Skin epidermis (tissue), 12 donors: ENCODE data around the gene CTRL.
A peak's percentile ranks its signal among the peaks of the same experiment; 100 is the strongest.
"Not testable (repeated sequence)": the region's sequence is repeated elsewhere in the genome, so short reads cannot be mapped to it uniquely, and the experiment has no call there.

ENCODE experiments used
- H3K27ac ChIP-seq, 21 experiments: fragments of 200-600 bp; sonication (generic) in 11 of 21; one replicate each; pipeline ENCODE4 v1.5.0; 2020; ENCODE audit warnings: mild to moderate bottlenecking in 3 of 21, inconsistent platforms in 2 of 21, moderate library complexity in 2 of 21
- H3K4me3 ChIP-seq, 7 experiments: fragments of 200-600 bp; sonication (generic) in 2 of 7; one replicate each; pipeline ENCODE4 v1.5.0; 2020; ENCODE audit warnings: inconsistent platforms in 2 of 7, mild to moderate bottlenecking in 2 of 7, moderate library complexity in 1 of 7

Gene CTRL

DNA sequence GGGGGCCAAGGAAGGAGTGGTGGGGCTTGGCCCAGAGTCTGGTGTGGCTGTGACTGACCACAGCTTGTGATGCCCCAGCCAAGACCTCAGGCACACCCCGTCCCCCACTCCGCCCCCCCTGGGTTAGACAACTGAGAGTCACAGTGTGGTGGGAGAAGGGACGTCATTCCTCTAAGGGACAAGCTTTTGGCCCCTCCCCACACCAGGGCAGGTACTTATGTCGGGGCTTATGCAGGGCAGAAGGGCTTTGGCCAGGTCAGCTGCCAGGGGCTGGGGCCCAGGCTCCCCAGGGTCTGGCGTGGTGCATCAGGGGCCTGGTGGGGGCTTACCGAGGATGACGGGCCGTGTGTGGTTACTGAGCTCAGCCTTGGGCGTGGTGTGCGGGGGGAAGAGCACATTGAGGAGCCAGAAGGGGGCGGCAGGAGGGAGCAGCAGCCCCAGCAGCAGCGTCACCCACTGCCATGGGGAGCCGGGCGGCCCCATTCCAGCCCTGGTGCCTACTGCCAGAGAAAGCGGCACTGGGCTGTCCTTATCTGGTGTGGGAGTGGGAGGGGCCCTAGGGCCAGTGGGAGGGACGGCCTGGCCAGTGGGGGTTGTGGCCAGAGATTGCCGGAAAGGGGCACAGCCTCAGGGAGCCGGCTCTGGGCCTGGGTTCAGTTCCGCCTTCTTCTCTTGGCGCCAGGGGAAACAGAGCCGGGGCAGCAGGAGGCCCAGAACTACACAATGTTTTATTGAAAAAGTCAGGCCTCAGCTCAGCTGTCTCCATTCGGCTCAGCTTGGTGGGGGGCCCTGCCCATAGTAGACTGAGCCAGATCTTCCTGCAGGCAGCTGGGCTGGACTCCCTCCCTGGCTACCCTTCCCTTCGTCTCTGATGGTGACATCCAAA, 12.2 kb upstream of the CTRL start, which contains the start of gene LCAT:
Gene LCAT (minus strand): TSS at position 502 of the 886 bp plus-strand sequence. CDS start 19 bp downstream, at position 483.
- H3K27ac ChIP-seq, result peak within 1 kb of the TSS in 9 of 21 experiments; percentile 15 to 78 (median 61)

DNA sequence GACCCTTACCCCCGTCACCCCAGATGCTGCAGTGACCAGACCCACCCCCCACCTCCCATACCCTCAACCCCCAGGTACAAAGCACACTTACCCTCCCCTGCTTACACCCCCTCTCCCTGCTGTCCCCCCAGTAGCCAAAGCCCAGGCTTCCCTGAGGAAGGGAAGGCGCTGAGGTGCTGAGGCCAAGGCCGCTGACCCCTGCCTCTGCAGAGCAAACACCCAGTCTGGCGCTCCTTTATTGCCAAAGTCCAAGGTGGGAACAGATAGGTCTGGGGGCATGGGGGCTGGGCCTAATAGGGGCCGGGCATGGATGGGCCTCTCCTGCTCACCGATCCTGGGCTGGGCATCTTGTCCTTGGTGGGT, 11.6 kb upstream of the CTRL start:
- H3K4me3 ChIP-seq, result no peak overlapping the region
- H3K27ac ChIP-seq, result peak overlapping the region in 8 of 21 experiments; percentile 15 to 78 (median 62)

More for the DNA sequence above, 12.2 kb upstream of the CTRL start, which contains the start of gene LCAT:
- H3K4me3 ChIP-seq, result no peak within 1 kb of the TSS

DNA sequence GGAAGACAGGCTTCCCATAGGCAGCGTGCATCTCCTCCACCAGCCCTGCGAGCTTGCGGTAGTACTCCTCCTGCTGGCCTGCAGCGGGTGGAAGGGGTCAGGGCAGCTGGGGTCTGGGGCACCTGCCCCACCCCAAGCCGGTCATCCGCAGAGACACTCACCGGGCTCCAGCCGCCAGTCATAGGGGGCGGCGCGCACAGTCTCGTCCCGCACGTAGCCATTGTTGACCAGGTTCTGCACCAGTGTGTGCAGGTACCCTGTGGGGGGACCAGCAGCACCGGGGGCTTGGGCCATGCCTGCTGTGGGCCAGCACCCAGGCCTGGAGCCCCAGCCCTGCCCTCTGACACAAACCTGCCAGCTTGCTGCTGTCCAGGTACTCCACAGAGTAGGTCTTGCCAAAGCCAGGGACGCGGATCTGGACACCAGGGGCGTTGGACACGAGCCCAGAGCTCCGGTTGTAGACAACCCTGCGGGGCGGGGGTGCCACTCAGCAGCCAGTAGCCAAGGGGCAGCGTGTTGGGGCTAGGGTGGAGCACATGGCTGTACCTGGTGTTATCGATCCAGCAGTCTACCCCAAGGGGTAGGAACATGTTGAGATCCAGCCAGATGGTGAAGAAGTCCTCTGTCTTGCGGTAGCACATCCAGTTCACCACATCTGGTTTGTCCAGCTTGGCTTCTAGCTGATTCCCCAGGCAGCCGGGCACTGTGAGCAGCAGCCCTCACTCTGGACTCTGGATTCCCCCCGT, 11.0 kb upstream of the CTRL start:
- Histone ChIP-seq H3K27ac (peak overlapping the region in 3 of 21 experiments; percentile 3 to 31 (median 30)), H3K4me3 (no peak overlapping the region)

DNA sequence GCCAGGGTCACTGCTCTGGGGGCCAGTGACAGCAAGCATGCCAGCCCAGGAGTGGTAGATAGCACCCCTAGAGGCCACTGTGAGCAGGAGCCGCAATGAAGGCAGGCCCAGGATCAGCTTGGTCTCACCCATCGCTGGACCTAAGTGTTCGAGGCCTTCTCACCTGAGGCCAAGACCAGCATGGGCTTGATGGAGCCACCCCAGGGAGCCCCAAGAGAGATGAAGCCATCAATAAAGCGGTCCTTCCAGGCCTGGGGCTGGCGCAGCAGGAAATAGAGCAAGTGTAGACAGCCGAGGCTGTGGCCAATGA, 10.5 kb upstream of the CTRL start:
- peak overlapping the region in 1 of 21 experiments; percentile 31 for H3K27ac ChIP-seq

DNA sequence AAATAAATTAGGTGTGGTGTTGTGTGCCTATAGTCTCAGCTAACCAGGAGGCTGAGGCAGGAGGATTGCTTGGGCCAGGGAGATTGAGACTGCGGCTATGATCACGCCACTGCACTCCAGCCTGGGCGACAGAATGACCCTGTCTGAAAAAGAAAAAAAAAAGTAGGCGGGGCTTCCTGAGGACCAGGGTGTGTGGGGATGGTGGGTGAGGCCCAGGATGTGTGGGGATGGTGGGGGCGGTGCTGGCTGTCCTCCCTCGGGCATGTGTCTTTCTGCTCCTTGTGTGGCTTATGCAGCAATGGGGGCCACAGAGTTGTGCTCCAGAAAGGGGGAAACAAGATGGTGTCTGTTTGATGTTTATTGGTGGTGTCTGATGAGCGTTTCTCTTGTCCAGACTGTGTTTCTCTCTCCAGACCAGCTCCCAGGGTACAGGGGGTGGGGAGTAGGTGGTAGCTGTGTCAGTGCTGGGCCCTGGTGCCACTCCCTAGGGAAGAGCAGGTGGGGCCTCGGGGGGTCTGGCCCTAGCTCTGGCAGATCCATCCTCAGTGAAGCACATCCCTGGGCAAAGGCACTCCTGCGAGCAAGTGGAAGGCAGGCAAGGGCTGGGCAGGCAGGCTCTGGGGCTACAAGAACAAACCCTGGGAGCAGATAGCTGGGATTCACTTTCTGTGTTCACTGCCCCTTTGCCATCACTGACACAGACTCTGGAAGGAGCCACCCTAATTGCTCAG, 10.0 kb upstream of the CTRL start:
- peak overlapping the region in 2 of 21 experiments; percentile 29 to 31 for H3K27ac ChIP-seq

More for the DNA sequence above, 10.5 kb upstream of the CTRL start:
- H3K4me3 ChIP-seq, result no peak overlapping the region

DNA sequence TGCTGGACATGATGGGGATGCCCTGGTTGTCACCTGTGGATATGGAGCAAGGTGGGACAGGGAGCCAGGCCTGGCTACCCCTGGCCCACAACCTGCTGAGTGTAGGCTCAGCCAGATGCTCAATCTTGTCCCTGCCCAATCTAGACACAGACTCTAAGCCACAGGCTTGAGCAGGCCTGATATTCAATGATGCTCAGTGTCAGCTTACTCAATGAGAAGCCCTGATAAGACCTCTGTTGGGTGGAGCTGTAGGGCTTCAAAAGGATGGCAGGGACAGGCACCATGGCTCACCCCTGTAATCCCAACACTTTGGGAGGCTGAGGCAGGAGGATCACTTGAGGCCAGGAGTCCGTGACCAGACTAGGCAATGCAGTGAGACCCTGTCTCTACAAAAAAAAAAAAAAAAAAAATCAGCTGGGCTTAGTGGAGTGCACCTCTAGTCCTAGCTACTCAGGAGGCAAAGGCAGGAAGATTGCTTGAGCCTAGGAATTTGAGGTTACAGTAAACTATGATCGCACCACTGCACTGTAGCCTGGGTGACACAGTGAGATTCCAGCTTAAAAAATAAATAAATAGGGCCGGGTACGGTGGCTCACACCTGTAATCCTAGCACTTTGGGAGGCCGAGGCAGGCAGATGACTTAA, 8.9 kb upstream of the CTRL start:
- H3K27ac ChIP-seq, result peak overlapping the region in 1 of 21 experiments; percentile 14
- no peak overlapping the region for H3K4me3 ChIP-seq

More for the DNA sequence above, 10.0 kb upstream of the CTRL start:
- no peak overlapping the region for H3K4me3 ChIP-seq

DNA sequence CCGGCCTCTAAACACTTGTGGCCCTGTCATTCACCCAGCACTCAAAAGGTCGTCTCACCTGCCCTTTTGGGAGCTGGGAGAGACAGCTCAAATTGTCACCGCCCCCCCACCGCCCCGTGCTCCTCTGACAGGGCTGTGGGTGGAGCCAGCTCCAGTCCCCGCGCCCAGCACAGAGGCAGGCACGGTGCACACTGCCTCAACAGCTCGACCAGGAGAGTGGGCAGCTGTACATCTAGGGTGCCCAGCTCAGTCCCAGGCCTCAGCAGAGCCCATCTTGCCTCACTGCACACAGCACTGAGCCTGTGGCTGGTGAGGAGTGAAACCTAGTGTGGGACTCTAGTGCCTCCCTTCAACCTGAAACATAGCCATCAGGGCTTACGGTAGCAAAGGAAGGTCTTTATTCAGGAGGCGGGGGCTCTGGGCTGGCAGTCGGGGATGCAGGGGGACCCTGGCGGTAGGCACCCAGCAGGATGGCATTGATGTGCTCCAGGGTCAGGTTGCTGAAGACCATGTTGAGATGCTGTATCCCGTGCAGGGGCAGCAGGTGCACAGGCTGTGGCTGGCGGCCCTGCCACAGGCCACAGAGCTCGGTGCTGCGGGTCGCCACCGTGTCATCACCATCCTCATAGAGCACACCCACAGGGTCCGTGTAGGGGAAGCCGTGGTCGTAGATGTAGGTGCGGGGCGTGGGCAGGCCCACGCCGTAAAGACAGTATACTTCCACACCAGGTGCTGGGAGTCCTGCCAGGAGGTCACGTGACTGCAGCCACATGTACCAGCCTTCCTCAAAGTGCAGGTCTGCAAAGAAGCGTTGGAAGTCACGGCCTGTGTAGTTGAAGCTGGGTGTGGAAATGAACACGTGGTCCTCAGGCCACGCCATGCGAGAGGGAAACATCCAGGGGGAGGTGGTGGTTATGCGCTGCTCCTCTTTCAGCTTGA, 8.1 kb upstream of the CTRL start:
- no peak overlapping the region for H3K4me3 ChIP-seq
- peak overlapping the region in 4 of 21 experiments; percentile 2 to 55 (median 19) for H3K27ac ChIP-seq

DNA sequence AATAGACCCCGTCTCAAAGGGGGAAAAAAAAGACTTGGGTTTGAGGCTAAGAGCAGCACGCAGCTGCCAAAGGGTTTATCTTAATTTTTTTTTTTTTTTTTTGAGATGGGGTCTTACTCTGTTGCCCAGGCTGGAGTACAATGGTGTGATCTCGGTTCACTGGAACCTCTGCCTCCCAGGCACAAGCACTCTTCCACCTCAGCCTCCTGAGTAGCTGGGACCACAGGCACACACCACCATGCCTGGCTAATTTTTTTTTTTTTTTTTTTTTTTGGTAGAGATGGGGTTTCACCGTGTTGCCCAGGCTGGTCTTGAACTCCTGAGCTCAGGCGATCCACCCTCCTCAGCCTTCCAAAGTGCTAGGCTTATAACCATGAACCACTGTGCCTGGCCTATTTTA, 6.1 kb upstream of the CTRL start:
- peak overlapping the region in 11 of 21 experiments; percentile 88 to 99 (median 94) for H3K27ac ChIP-seq

DNA sequence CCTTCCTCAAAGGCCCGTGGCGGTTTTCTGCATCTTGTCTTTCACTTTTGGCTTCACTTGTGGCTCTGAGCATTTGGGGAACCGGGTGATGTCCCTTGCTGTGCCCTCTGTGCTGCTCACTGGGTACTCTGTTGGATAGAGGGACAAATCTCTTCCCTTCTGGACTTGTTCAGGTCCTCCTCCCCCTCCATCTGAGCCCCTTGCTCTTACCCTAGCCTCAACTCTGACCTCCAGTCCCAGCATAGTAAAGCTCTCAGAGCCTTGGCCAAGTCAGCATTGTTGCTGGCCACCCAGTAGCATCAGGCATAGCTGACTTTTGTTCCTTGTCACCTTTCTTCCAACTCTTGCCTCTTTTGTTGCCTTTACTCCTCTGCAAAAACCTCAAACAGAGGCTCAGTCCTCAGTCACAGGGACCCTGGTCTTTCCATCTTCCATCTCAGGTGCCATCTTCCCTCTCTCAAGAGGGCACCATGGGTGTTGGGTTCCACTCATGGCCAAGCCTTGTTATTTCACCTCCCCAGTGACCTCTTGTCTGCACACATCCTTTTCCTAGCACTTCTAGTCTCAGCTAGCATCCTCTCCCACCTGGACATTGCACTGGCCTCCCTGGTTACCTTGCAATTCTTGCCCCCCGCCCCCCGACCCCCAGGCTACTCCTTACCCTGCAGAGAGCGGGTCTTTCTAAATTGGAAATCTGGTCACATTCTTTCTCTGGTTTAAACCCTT, 5.4 kb upstream of the CTRL start:
- Histone ChIP-seq H3K4me3 (peak overlapping the region; percentile 66 to 95 (median 67)), H3K27ac (peak overlapping the region in 20 of 21 experiments; percentile 88 to 99 (median 95))

More for the DNA sequence above, 6.1 kb upstream of the CTRL start:
- not testable (repeated sequence) for H3K4me3 ChIP-seq

DNA sequence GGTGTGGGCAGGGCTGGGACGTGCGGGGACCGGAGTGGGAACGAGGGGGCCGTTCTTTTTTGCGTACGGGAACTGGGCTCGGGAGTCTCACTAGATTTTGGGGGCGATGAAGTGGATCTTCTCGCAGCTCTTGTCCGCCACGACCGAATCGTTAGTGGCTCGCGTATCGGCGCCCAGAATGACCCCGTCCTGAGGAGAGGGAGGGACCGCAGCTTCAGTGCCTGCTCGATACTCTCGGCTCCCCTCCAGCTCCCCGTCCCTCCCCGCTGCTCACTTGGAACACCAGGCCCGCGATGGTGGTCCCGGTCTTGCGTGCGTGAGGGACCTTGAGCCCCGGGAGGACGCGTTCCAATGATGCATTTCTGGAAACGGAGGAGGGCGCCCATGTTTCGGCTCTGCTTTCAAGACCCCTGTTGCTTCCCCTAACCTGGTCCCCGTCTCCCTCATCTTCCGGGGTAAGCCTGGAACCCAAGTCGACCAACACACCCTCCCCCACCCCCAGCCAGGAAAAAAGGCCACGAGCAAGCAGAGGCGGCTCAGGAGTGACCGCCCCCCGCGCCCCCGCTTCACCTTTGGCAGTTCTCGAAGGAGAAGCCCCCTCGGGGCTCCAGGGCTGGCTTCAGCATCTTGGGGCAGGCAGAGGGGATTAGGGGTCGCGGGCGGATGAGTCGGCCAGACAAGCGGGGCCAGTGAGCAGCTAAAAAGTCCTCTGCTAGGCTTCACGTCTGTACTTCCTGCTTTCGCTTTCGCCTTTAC, 4.6 kb upstream of the CTRL start, which contains the start of gene PSMB10:
Gene PSMB10 (minus strand): TSS at position 727 of the 756 bp plus-strand sequence. CDS start 101 bp downstream, at position 626.
- peak within 1 kb of the TSS; percentile 66 to 95 (median 67) for H3K4me3 ChIP-seq
- H3K27ac ChIP-seq, result peak within 1 kb of the TSS; percentile 68 to 99 (median 95)

DNA sequence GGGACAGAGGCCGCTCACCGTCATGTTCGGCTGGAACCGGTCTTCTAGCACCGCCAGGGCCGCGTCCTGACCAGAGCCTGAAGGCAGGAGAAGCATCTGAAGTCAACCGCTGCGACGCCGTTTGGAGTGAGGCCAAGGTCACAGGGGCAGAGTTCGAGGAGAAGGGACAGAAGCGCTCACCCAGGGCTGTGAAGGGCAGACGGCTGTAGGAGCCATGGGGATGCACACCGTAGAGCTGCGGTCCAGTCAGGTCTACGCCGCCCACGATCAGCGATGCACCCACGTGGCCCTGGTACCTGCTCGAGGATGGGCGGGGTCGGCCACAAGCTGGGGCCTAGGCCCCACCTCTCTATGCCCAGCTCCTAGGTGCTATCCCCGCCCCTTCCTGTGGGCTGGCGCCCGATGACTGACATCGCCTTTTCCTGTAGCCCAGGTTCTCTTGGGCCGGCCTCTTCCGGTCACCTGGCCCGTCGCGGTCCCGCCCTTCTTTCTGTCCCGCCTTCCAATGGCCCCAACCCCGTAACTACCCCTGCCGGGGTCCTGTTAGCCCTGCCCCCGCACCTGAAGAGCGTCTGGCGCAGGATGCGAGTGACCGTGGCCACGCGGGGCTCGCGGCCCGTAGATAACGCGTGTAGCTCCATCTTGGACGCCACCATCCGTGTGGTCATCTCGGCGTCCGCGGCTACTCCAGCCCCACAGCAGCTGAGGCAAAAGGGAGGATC, 3.9 kb upstream of the CTRL start:
- peak overlapping the region; percentile 68 to 99 (median 95) for H3K27ac ChIP-seq
- H3K4me3 ChIP-seq, result peak overlapping the region; percentile 66 to 95 (median 67)

DNA sequence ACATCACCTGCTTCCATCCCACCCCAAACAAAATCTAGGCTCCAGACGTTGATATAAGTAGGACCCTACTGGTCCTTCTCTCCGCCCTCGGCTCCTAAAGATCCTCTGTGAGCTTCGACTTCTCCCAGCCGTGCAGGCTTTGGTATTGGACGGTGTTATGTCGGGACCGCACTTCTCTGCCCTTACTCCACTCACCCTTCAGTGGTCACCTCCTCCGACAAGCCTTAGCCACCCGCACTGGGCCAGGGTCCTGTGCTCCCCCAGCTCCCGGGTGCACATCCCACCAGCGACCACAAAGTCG, 3.4 kb upstream of the CTRL start:
- Histone ChIP-seq H3K4me3 (peak overlapping the region; percentile 66 to 95 (median 67)), H3K27ac (peak overlapping the region in 15 of 21 experiments; percentile 88 to 99 (median 96))

DNA sequence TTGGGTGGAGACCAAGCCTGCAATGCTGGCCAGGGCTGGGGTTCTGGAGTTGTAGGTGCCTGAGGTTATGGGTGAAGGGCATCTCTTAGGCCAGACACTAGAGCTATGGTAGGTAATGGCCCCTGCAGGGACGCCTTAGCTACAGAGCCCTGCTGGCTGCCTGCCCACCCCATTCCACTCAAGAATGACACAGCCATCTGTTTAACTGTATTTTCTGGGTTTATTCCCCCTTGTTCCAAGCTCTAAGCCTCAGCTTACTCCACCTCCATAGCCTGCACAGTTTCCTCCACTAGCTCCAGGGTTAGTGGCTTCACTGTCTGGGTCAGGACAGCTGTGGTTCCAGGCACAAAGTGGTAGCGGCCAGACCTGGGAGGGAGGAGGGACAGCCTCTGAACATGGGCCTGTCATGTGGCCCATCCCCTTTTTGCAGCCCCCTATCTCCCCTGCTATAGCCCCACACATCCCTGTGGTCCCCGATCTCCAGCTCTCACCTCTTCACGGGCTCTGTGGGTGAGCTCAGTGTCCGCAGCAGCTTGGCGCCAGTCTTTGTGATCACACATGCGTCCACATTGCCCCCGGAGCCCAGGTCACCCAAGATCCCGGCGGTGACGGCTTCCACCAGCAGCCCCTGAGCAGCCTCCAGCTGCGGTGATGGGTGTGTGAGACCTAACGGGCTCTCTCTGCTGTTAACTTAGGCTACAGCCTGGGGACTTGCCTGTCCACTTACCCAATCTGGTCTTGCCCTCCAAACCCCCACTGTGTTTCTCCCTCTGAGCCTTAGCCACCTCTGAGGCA, 2.8 kb upstream of the CTRL start:
- Histone ChIP-seq H3K27ac (peak overlapping the region in 12 of 21 experiments; percentile 4 to 99 (median 96)), H3K4me3 (peak overlapping the region in 3 of 7 experiments; percentile 67 to 95 (median 67))

DNA sequence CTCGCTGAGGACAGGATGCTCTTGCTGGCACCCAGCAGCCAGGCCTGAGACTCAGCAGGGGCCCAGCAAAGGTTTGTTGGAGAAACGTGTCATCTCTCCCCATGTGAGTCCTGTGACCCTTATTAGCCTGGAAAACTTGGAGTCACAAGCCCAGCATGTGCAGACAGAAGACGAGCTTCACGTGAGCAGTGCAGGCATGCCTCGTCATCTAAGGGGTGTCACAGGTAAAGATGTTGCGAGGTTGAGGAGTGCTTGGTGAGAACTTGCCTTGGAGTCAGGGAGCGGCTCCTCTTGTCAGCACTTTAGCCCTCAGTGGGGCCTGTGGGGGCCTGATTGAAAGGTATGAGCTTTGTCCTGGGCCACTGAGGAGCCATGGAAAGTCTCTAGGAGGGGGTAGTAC, 2.1 kb upstream of the CTRL start:
- Histone ChIP-seq H3K27ac (peak overlapping the region in 5 of 21 experiments; percentile 2 to 98 (median 49)), H3K4me3 (no peak overlapping the region)

DNA sequence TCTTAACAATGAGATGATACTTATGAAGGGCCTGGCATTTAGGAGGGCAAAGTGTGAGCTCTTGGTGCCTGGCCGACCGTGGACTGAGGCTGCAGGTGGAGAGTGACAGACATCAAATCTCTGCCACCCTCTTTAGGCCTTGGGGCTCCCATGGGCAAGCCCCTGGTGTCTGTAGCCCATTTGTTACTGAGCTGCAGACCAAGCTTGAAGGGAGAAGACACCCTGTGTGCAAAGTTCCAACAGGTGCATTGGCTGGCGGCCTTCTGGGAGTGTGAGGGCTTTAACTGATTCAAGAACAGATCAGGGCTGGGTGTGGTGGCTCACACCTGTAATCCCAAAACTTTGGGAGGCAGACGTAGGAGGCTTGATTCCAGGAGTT, 789 bp upstream of the CTRL start:
- Histone ChIP-seq H3K4me3 (no peak overlapping the region), H3K27ac (no peak overlapping the region)
